Measurements from ENCODE around the gene CWC15.
"Not testable (repeated sequence)": the region's sequence is repeated elsewhere in the genome, so short reads cannot be mapped to it uniquely, and the experiment has no call there.

Gene CWC15

DNA sequence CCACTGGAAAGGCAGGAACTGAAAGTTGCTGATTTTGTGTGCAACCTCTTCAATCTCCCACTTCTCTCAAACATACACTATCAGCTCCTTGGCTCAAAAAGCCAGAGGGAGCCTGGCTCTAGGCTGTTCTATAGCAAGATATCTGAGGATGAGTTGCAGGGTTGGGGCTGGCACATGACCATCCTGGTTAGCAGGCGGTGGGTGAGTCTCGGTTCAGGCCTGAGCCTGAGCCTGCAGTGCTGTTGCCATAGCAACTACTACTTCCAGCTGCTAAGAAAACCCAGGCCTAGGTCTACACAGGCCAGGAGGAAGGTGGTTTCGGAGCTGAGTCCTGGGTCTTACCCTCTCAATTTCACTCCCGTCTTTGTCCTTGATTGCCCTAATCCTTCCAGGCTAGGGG lies 39.0 kb downstream of the CWC15 start:
- DNase-seq, result no peak
- Mint-ChIP-seq H3K4me3 (no peak overlapping the region), H3K27ac (no peak overlapping the region)

GRCh38 chr11:94933223-94934130 lies 39.9 kb downstream of the CWC15 start:
- no peak overlapping the region for H3K27ac Mint-ChIP-seq
- peaks cover 31% of the 10 kb centered on the region for H3K4me1 Mint-ChIP-seq (ENCODE audit: low read depth)
- no peak for DNase-seq
- H3K27me3 Mint-ChIP-seq, result no peaks in the 10 kb centered on the region
- H3K36me3 Mint-ChIP-seq (ENCODE audit: low read depth), result no peaks in the 10 kb centered on the region
- no peak overlapping the region for H3K4me3 Mint-ChIP-seq
- H3K9me3 Mint-ChIP-seq, result no peaks in the 10 kb centered on the region

More for the DNA sequence above, 39.0 kb downstream of the CWC15 start:
- no peaks in the 10 kb centered on the region for H3K27me3 Mint-ChIP-seq
- H3K36me3 Mint-ChIP-seq (ENCODE audit: low read depth), result no peaks in the 10 kb centered on the region
- H3K9me3 Mint-ChIP-seq, result no peaks in the 10 kb centered on the region
- peaks cover 29% of the 10 kb centered on the region for H3K4me1 Mint-ChIP-seq (ENCODE audit: low read depth)

GRCh38 chr11:94932503-94932902 lies 40.9 kb downstream of the CWC15 start:
- no peak overlapping the region for H3K27ac Mint-ChIP-seq
- no peaks in the 10 kb centered on the region for H3K9me3 Mint-ChIP-seq
- DNase-seq, result no peak
- H3K4me3 Mint-ChIP-seq, result no peak overlapping the region
- H3K36me3 Mint-ChIP-seq (ENCODE audit: low read depth), result no peaks in the 10 kb centered on the region
- H3K27me3 Mint-ChIP-seq, result no peaks in the 10 kb centered on the region
- H3K4me1 Mint-ChIP-seq (ENCODE audit: low read depth), result peaks cover 36% of the 10 kb centered on the region

DNA sequence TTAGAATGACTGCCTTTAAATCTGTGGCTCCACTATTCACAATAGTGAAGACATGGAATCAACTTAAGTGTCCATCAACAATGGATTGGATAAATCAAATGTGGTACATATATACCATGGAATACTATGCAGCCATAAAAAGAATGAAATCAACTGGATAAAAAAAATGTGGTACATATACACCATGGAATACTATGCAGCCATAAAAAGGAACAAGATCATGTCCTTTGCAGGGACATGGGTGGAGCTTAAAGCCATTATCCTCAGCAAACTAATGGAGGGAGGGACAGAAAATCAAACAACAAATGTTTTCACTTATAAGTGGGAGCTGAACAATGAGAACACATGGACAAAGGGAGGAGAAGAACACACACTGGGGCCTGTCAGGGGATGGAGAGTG lies 41.3 kb downstream of the CWC15 start:
- H3K9me3 Mint-ChIP-seq; H3K27ac Mint-ChIP-seq; H3K27me3 Mint-ChIP-seq; H3K36me3 Mint-ChIP-seq (ENCODE audit: low read depth); H3K4me3 Mint-ChIP-seq; DNase-seq: not testable (repeated sequence)
- peaks cover 37% of the 10 kb centered on the region for H3K4me1 Mint-ChIP-seq (ENCODE audit: low read depth)

- H3K9me3 Mint-ChIP-seq, result peaks cover 13% of the 10 kb centered on the region
- H3K36me3 Mint-ChIP-seq (ENCODE audit: low read depth), result peaks cover 10% of the 10 kb centered on the region
- no peak overlapping the region for H3K27ac Mint-ChIP-seq
- DNase-seq, result no peak
- H3K27me3 Mint-ChIP-seq, result no peaks in the 10 kb centered on the region
- H3K4me1 Mint-ChIP-seq (ENCODE audit: low read depth), result peaks cover 44% of the 10 kb centered on the region
- H3K4me3 Mint-ChIP-seq, result no peak overlapping the region
Measured at GRCh38 chr11:94928117-94928990, 45.0 kb downstream of the CWC15 start.

- Mint-ChIP-seq H3K27me3 (no peaks in the 10 kb centered on the region), H3K36me3 (ENCODE audit: low read depth) (peaks cover 10% of the 10 kb centered on the region), H3K4me1 (ENCODE audit: low read depth) (peaks cover 40% of the 10 kb centered on the region), H3K27ac (no peak overlapping the region), H3K4me3 (no peak overlapping the region), H3K9me3 (peaks cover 13% of the 10 kb centered on the region)
- no peak for DNase-seq
Measured at GRCh38 chr11:94926698-94927237, 46.6 kb downstream of the CWC15 start.

- Mint-ChIP-seq H3K9me3 (peaks cover 13% of the 10 kb centered on the region), H3K27ac (no peak overlapping the region), H3K4me3 (no peak overlapping the region), H3K27me3 (no peaks in the 10 kb centered on the region), H3K36me3 (ENCODE audit: low read depth) (peaks cover 10% of the 10 kb centered on the region), H3K4me1 (ENCODE audit: low read depth) (peaks cover 40% of the 10 kb centered on the region)
- no peak for DNase-seq
Measured at GRCh38 chr11:94926271-94926625, 47.1 kb downstream of the CWC15 start.

GRCh38 chr11:94925422-94926270 lies 47.7 kb downstream of the CWC15 start:
- peaks cover 40% of the 10 kb centered on the region for H3K4me1 Mint-ChIP-seq (ENCODE audit: low read depth)
- H3K27me3 Mint-ChIP-seq, result no peaks in the 10 kb centered on the region
- H3K27ac Mint-ChIP-seq, result peak overlapping the region; percentile 49
- H3K36me3 Mint-ChIP-seq (ENCODE audit: low read depth), result peaks cover 10% of the 10 kb centered on the region
- no peak overlapping the region for H3K4me3 Mint-ChIP-seq
- H3K9me3 Mint-ChIP-seq, result peaks cover 13% of the 10 kb centered on the region
- DNase-seq, result no peak

- H3K27ac Mint-ChIP-seq, result peak overlapping the region; percentile 63
- peaks cover 10% of the 10 kb centered on the region for H3K36me3 Mint-ChIP-seq (ENCODE audit: low read depth)
- peaks cover 43% of the 10 kb centered on the region for H3K4me1 Mint-ChIP-seq (ENCODE audit: low read depth)
- H3K4me3 Mint-ChIP-seq, result peak overlapping the region; percentile 8
- no peak for DNase-seq
- peaks cover 13% of the 10 kb centered on the region for H3K9me3 Mint-ChIP-seq
- no peaks in the 10 kb centered on the region for H3K27me3 Mint-ChIP-seq
Measured at GRCh38 chr11:94924612-94925011, 48.7 kb downstream of the CWC15 start.

DNA sequence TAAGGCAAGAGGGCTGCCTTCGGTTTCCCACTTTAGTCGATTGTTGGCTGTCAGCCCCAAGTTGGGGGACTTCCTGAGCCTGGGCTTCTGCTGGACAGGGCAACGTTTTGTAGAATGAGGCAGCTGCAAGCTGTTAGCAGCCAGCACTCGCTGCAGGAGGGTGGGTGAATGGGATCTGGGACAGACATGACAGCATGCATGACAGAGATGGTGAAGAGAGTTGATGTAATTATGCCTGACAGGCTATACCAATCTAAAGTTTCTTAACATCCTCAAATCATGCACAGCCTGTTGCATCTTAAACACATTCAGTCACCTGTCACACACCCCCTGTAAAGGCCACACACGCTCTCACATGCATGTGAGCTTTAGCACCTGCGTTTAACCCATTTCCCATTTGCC lies 49.2 kb downstream of the CWC15 start:
- peaks cover 13% of the 10 kb centered on the region for H3K9me3 Mint-ChIP-seq
- H3K4me3 Mint-ChIP-seq, result no peak overlapping the region
- H3K27me3 Mint-ChIP-seq, result no peaks in the 10 kb centered on the region
- H3K4me1 Mint-ChIP-seq (ENCODE audit: low read depth), result peaks cover 43% of the 10 kb centered on the region
- DNase-seq, result no peak
- H3K36me3 Mint-ChIP-seq (ENCODE audit: low read depth), result peaks cover 10% of the 10 kb centered on the region
- peak overlapping the region; percentile 27 for H3K27ac Mint-ChIP-seq

GRCh38 chr11:94923004-94923334 lies 50.4 kb downstream of the CWC15 start:
- H3K9me3 Mint-ChIP-seq, result peaks cover 13% of the 10 kb centered on the region
- DNase-seq, result no peak
- H3K4me3 Mint-ChIP-seq, result no peak overlapping the region
- H3K36me3 Mint-ChIP-seq (ENCODE audit: low read depth), result peaks cover 10% of the 10 kb centered on the region
- H3K27me3 Mint-ChIP-seq, result no peaks in the 10 kb centered on the region
- H3K4me1 Mint-ChIP-seq (ENCODE audit: low read depth), result peaks cover 36% of the 10 kb centered on the region
- H3K27ac Mint-ChIP-seq, result no peak overlapping the region

DNA sequence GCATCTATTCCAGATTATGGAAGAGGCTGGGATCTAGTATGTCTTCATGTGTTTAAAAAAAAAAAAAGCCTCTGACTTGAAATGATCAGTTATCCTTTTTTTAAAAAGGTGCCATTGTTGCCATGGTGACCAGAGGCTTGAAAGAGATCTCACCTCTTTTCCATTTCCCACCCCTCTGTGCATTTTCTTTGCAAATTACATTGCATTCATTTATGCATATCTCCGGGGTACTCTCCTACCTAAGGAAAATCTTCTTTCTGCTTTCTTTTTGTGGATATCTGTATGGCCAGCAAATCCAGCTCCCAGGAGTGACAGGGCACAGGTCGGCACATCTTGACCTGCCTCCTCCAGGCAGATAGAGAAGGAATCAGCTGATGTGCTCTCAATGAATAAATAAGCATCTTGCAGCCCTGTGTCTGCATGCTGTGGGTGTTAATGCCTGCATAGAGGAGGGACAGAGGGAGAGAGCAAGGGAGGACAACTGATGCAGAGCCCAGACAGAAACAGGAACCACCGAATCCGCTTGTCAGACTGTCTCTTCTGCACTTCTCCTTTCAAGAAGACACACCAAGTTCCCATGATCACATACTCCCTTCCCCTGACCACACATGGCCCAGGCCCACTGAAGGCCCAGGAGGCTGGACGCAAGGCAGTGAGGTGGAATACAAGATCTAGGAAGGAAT lies 50.9 kb downstream of the CWC15 start:
- Mint-ChIP-seq H3K4me3 (no peak overlapping the region), H3K27me3 (no peaks in the 10 kb centered on the region)

DNA sequence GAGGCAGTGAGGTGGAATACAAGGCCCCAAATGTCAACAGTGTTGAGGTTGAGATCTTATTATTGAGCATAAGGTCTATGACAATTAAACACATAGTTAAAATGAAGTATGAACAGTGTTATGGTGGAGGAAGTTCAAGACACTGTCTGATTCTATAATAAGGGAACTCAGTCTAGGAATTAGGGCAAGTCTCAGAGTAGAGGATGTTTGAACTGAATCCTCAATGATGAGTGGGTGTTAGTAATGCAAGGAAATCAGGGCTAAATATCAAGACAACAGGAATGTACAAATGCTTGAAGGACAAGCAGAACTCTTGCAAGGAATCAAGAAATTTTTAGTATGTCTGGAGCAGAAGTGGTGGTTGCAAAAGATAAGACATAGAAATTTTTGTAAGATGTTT lies 53.0 kb downstream of the CWC15 start:
- no peak for DNase-seq
- H3K36me3 Mint-ChIP-seq (ENCODE audit: low read depth), result peaks cover 4% of the 10 kb centered on the region
- no peak overlapping the region for H3K27ac Mint-ChIP-seq
- peaks cover 20% of the 10 kb centered on the region for H3K4me1 Mint-ChIP-seq (ENCODE audit: low read depth)
- H3K27me3 Mint-ChIP-seq, result no peaks in the 10 kb centered on the region
- no peak overlapping the region for H3K4me3 Mint-ChIP-seq
- peaks cover 6% of the 10 kb centered on the region for H3K9me3 Mint-ChIP-seq

More for the DNA sequence above, 50.9 kb downstream of the CWC15 start:
- Mint-ChIP-seq H3K36me3 (ENCODE audit: low read depth) (peaks cover 10% of the 10 kb centered on the region), H3K4me1 (ENCODE audit: low read depth) (peaks cover 36% of the 10 kb centered on the region), H3K27ac (no peak overlapping the region), H3K9me3 (peaks cover 13% of the 10 kb centered on the region)
- DNase-seq, result no peak
